HG03575 (cell line): ENCODE measurements around the gene VPS54.
"Not testable (repeated sequence)": the region's sequence is repeated elsewhere in the genome, so short reads cannot be mapped to it uniquely, and the experiment has no call there.

Experiments
- ATAC-seq: cut with Tn5 transposase; IDR thresholded peaks from one replicate; pipeline ENCODE4 v1.9.1; 2021; ENCODE audit not compliant: unreplicated experiment, insufficient number of reproducible peaks, low FRiP score; ENCODE audit errors: extremely low read depth

The VPS54 gene

GRCh38 chr2:63858291-63858690 lies 160.9 kb downstream of the VPS54 start:
- ATAC-seq, result no peak

- no peak for ATAC-seq
Measured at GRCh38 chr2:63856303-63856603, 163.0 kb downstream of the VPS54 start.

- ATAC-seq, result no peak
Measured at GRCh38 chr2:63855418-63856302, 163.6 kb downstream of the VPS54 start.

- no peak for ATAC-seq
Measured at GRCh38 chr2:63853527-63854310, 165.5 kb downstream of the VPS54 start.

GRCh38 chr2:63851691-63852311 lies 167.4 kb downstream of the VPS54 start:
- no peak for ATAC-seq

GRCh38 chr2:63850649-63851048 lies 168.6 kb downstream of the VPS54 start:
- no peak for ATAC-seq

GRCh38 chr2:63850204-63850571 lies 169.0 kb downstream of the VPS54 start:
- ATAC-seq, result no peak

- ATAC-seq, result no peak
Measured at GRCh38 chr2:63849381-63850203, 169.6 kb downstream of the VPS54 start.

- ATAC-seq, result not testable (repeated sequence)
Measured at GRCh38 chr2:63847571-63847970, 171.7 kb downstream of the VPS54 start.

- no peak for ATAC-seq
Measured at GRCh38 chr2:63846487-63846886, 172.7 kb downstream of the VPS54 start.

- ATAC-seq, result no peak
Measured at GRCh38 chr2:63845866-63846265, 173.4 kb downstream of the VPS54 start.

GRCh38 chr2:63844616-63845015 lies 174.6 kb downstream of the VPS54 start:
- ATAC-seq, result no peak

GRCh38 chr2:63843791-63844190 lies 175.4 kb downstream of the VPS54 start:
- no peak for ATAC-seq

GRCh38 chr2:63843093-63843492 lies 176.1 kb downstream of the VPS54 start:
- ATAC-seq, result no peak

GRCh38 chr2:63842149-63843061 lies 176.8 kb downstream of the VPS54 start:
- no peak for ATAC-seq
